GM21528 (cell line): ENCODE results near the gene COL18A1.
"Not testable (repeated sequence)": the region's sequence is repeated elsewhere in the genome, so short reads cannot be mapped to it uniquely, and the experiment has no call there.

Experiments
- ATAC-seq: cut with Tn5 transposase; IDR thresholded peaks from one replicate; pipeline ENCODE4 v1.9.1; 2021; ENCODE audit warnings: mild to moderate bottlenecking, moderate library complexity; ENCODE audit not compliant: unreplicated experiment, low FRiP score

Gene COL18A1

GRCh38 chr21:45559216-45560105 lies 154.5 kb downstream of the COL18A1 start:
- ATAC-seq = no peak

DNA sequence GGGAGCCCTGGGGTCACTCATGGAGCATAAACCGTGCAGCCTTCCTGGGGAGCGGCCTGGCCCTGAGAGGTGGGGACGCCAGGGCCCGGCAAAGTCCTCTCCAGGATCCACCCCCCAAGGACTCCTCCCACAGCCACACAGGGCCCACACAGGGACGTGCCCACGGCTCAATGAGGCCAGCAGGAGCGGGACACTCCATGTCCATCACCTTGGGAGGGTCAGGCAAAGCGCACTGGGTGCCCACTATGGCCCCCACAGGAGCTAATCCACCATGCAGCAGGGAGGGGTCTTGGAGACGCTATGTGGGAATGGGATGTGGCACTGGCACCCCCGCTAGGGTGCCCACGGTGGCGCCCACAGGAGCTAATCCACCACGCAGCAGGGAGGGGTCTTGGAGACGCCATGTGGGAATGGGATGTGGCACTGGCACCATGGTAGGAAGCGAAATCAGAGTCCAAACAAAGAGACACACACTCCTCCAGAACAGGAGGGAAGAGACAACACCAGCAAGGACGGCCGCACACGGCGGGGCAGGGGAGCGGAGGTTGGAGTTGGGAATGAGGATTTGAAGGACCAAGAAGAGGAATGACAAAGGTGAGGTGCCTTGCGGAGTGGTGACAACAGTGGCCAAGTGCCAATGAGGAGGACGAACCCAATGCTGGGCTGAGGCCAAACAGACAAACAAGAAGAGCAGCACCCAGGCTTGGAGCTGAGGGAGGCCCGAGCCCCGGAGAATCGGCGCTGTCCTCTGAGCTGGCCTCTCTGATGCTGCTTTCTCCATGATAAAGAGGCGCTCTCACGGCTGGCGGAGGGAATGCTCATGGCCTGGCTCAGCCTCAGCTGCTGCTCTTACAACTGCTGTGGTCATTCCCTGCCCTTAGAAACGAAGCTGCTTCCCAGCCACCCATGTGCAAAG lies 155.4 kb downstream of the COL18A1 start:
- ATAC-seq = no peak

GRCh38 chr21:45561241-45561640 lies 156.3 kb downstream of the COL18A1 start:
- not testable (repeated sequence) for ATAC-seq

- no peak for ATAC-seq
Observed at GRCh38 chr21:45562402-45562801, 157.4 kb downstream of the COL18A1 start.

GRCh38 chr21:45562965-45563364 lies 158.0 kb downstream of the COL18A1 start:
- ATAC-seq = no peak
